GM12873 (cell line): ENCODE data around the gene SLC6A18.

Experiments
- TF ChIP-seq, protein P1 (sequence below): IDR thresholded peaks from 2 replicates; pipeline ENCODE4 v1.5.1; 2012; ENCODE audit warnings: low read depth, mild to moderate bottlenecking, moderate library complexity, low read length, control low read depth; ENCODE audit not compliant: insufficient read depth; ENCODE audit errors: missing control alignments

SLC6A18 gene

GRCh38 chr5:1195916-1196315 lies 29.3 kb upstream of the SLC6A18 start:
- TF ChIP-seq, protein P1, sequence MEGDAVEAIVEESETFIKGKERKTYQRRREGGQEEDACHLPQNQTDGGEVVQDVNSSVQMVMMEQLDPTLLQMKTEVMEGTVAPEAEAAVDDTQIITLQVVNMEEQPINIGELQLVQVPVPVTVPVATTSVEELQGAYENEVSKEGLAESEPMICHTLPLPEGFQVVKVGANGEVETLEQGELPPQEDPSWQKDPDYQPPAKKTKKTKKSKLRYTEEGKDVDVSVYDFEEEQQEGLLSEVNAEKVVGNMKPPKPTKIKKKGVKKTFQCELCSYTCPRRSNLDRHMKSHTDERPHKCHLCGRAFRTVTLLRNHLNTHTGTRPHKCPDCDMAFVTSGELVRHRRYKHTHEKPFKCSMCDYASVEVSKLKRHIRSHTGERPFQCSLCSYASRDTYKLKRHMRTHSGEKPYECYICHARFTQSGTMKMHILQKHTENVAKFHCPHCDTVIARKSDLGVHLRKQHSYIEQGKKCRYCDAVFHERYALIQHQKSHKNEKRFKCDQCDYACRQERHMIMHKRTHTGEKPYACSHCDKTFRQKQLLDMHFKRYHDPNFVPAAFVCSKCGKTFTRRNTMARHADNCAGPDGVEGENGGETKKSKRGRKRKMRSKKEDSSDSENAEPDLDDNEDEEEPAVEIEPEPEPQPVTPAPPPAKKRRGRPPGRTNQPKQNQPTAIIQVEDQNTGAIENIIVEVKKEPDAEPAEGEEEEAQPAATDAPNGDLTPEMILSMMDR = no peak

DNA sequence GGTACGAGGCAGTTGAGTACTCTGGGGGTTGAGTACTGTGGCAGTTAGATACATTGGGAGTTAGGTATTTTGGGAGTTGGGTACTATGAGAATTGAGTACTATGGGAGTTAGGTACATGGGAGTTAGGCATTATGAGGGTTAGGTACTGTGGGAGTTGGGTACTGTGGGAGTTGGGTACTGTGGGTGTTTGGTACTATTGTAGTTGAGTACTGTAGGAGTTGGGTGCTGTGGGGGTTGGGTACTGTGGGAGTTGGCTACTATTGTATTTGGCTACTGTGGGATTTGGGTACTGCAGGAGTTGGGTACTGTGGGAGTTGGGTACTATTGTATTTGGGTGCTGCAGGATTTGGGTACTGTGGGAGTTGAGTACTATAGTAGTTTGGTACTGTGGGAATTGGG lies 28.6 kb upstream of the SLC6A18 start:
- TF ChIP-seq, protein P1 = no peak

DNA sequence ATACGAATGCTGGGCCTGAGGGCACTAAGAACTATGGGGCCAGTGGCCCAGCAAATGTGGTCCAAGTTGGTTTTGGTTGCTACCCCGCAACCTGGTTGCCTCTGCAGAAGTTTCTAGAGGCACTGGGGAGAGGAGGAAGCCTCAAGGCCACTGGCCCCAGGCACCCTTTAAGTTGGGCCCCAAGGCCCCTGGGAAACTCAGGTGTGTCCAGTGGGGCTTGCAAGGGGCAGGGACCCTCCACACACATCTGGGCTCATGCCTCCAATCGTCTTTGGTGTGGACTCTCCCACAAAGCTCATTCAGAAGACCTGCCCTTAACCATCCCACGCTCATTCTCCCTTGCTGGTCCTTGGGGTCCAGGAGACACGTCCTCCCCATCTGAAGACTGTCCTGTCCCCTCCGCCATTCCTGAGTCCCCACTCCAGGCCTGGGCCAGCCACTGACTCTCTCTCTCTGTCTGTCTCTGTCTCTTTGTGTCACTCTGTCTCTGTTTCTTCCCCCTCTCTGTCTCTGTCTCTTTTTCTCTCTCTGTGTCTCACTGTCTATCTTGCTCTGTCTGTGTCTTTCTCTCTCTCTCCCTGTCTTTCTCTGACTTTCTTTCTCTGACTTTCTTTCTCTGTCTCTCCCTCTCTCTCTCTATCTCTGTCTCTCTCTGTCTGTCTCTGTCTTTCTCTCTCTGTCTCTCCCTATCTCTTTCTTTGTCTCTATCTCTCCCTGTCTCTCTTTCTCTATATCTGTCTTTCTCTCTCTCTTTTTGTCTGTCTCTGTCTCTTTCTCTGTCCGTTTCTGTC lies 27.1 kb upstream of the SLC6A18 start:
- TF ChIP-seq, protein P1 = no peak

DNA sequence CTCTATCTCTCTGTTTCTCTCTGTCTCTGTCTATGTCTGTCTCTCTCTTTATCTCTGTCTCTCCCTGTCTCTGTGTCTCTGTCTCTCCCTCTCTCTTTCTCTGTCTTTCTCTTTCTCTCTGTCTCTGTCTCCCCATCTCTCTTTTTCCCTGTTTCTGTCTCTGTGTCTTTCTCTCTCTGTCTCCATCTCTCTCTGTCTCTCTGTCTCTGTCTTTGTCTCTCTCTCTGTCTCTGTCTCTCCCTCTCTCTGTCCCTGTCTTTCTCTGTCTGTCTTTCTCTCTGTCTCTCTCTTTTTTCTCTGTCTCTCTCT lies 25.9 kb upstream of the SLC6A18 start:
- TF ChIP-seq, protein P1 = no peak

DNA sequence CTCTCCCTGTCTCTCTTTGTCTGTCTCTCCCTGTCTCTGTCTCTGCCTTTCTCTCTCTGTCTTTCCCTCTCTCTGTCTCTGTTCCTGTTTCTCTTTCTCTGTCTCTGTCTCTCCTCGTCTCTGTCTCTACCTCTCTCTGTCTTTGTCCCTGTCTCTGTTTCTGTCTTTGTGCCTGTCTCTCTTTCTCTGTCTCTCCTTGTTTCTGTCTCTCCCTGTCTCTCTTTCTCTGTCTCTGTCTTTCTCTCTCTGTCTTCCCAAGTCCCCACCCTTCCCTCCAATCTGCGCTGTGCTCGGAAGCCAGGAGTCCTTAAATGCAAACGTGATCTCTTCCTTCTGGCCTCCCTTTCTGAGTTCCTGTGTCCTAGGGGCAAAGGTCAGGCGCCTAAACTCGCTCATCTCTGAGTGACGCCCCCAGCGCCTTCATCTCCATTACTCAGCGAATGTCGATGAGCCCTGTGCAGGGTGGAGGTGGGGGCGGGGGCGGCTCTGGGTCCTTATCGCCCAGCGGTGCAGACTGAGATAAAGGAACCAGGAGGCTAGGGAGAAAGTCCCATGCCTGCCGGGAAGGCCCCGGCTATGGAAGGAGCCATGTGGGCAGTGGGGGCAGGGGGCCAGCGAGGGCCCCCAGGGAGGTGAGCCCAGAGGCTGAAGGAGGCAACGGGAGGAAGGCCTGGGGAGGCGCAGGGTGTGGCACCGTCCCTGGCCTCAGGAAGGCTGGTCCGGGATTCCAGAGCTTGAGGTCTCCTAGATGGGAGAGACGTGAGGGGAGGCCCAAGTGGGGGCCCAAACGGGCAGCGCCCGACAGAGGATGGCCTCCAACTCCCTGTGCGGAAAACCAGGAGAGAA lies 25.3 kb upstream of the SLC6A18 start:
- TF ChIP-seq, protein P1 = no peak

GRCh38 chr5:1200495-1201326 lies 24.5 kb upstream of the SLC6A18 start:
- TF ChIP-seq, protein P1 = no peak
